HG03432 (cell line): ENCODE results near the gene ZCCHC14.
"Not testable (repeated sequence)": the region's sequence is repeated elsewhere in the genome, so short reads cannot be mapped to it uniquely, and the experiment has no call there.

ENCODE experiments used
- ATAC-seq: cut with Tn5 transposase; IDR thresholded peaks from one replicate; pipeline ENCODE4 v1.9.1; 2021; ENCODE audit warnings: mild to moderate bottlenecking, moderate library complexity; ENCODE audit not compliant: unreplicated experiment

The ZCCHC14 gene

GRCh38 chr16:87366930-87367329 lies 125.9 kb downstream of the ZCCHC14 start:
- ATAC-seq: no peak

DNA sequence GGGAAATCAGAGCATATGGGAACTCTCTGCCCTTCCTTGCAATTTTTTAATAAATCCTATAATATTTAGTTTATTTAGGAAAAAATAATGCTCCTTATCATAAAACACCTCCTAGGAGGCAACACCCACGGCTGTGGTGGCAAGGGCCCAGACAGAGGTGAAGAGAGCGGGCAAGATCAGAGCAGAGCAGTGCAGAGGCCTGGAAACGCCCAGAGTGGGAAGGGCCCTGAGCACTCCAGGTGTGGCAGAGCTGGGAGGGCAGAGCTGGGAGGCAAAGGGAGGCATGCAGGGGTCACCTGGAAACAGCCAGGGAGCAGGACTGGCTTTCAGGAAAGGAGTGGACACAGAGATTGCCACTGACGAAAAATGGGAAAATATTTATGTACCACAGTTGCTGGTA lies 126.5 kb downstream of the ZCCHC14 start:
- ATAC-seq: no peak

DNA sequence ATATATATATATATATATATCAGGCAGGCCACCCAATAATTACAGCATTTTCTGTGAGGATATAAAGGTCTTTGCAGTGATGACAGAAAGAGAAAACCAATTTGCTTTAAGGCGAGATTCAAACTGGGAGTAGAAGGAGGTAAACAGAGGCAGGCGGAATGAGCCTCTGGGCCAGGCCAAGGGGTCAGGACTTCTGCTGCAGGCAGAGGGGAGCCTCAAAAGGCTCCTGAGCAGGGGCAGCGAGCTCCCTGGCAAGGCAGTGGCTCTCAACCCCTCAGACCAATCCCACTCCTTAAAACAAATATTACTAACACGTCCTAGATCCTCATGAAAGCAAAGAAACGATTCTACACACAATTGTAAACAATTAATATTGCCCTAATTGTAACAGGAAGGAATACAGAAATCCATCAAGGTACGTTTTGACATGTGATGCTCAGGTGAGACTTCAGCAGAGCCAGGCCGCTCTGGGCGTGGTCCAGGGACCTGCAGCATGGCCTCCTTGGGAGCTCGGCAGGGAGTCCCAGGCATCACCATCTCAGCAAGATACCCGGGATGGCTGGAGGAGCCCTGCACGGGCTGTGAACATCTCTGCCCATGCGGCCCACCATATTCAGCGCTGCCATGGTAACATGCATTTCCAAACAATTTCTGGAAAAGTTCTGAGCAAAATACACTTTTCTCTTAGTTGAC lies 127.7 kb downstream of the ZCCHC14 start:
- ATAC-seq: no peak

- no peak for ATAC-seq
Observed at GRCh38 chr16:87363771-87364455, 128.9 kb downstream of the ZCCHC14 start.

- not testable (repeated sequence) for ATAC-seq
Observed at GRCh38 chr16:87362828-87363559, 129.8 kb downstream of the ZCCHC14 start.

GRCh38 chr16:87361916-87362619 lies 130.8 kb downstream of the ZCCHC14 start:
- no peak for ATAC-seq

DNA sequence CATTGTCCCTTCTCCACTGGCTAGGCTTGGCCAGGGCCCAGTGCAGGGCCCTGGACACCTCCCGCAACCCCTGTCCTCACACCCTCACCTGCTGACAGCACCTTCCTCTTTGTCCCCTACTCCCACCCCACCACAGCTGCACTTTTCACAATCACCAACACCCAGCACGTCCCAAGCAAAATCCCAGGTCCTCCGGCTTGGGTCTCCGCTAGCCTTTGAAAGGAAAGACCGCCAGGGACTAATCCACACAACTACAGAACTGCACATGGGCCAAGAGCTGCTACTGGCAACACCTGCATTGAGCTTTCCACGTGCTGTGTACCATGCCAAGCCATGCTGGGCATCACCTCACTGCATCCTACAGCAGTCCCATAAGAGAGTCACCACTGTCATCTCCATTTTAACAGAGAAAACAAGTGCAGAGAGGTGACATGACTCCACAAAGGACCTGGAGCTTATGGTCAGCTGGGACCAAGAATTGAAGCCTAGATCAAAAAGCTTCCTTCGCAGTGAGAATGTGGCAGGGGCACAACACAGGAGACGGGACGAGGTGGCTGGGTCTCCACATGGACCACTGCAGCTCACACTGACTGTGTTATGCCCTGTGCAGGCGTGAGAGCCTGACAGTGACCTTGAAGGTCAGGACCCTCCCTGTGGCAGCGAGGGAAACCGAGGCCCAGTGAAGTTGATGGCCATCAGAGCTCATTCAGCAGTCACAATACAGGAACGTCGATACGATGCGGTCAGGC lies 131.8 kb downstream of the ZCCHC14 start:
- no peak for ATAC-seq

- no peak for ATAC-seq
Observed at GRCh38 chr16:87359121-87359520, 133.7 kb downstream of the ZCCHC14 start.

- ATAC-seq: no peak
Observed at GRCh38 chr16:87358696-87359095, 134.1 kb downstream of the ZCCHC14 start.

- ATAC-seq: no peak
Observed at GRCh38 chr16:87358250-87358649, 134.6 kb downstream of the ZCCHC14 start.

GRCh38 chr16:87356491-87356853 lies 136.4 kb downstream of the ZCCHC14 start:
- no peak for ATAC-seq
